HG02840 (cell line): ENCODE measurements around the gene E2F8.

Experiments used
- ATAC-seq: cut with Tn5 transposase; IDR thresholded peaks from one replicate; pipeline ENCODE4 v1.9.1; 2021; ENCODE audit warnings: mild to moderate bottlenecking, moderate library complexity, moderate number of reproducible peaks; ENCODE audit not compliant: unreplicated experiment, low FRiP score

E2F8 gene

DNA sequence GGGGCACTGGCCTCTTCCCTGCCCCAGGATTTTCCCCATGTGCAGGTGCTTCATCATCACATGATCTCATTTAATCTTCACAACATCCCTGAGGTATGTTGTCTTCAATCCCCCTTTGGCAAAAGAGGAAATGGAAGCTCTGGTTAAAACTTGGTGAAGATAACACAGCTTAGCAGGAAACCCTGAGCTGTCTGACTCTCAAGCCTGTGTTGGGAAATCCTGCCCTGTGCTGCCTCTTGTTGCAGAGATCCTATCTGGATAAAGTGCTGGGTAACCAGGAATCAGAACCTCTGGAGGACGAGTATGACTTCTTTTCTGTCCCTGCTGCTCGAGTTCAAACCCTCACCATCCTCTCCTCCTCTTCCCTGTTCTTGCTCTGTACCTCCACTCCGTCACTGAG lies 13.1 kb upstream of the E2F8 start:
- no peak for ATAC-seq

DNA sequence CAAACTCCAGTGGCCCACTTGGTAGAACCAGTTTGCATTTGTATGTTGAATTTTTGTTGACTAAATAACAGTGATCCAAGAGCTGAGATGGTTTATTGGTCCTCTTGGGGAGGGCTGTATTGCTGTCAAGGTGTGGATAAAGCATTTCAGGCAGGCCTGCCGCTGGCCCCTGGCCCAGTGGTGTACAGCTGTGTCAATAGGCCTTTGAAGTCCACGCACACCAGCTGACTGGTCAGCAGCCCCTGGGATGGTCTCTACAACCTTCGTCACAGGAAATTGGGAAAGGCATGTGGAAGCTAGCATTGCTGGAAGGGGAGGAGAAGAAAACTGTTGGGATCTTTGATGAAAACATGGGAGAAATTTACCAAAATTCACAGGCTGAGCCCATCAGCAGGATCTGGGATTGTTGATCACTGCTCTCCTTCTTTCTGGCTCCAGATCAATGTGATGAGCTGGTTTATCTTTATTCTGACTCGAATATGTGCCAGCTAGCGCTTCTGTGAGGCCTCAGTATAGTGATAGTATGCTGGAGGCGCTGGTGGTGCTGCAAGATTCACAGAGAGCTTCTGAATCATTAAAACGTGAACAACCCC lies 12.5 kb upstream of the E2F8 start:
- ATAC-seq = no peak

DNA sequence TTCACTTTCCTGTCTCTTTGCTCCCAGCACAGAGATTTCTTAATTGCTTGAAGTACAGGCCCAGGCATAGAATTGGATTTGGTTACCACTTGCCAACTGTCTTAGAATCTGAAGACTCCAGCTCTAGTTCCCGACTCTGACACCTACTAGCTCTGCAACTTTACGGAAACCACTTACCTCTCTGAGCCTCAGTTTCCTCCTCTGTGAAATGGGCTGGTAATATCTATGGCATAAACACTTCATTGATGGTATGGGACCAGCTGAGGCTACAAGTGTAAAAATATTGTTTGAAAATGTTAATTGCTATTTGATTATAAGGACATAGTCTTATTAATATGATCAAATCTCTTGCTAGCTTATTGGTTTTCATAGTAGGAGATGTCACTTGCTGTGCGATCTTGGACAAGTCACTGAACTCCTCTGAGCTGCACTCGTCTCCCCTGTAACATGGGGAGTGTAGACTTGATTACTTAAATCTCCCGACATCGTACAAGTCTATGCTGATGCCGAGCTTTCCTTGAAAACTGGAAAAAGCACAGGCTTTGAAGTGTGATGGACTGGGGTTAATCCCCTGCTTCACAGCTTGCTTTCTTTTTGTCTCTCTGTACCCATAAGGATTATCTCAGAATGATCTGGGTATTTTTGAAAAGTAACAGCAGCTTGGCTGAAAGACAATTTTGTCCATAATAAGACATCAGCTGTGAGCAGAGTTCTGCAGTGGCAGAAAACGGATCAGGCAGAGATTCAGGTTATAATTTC lies 11.8 kb upstream of the E2F8 start:
- ATAC-seq = no peak

DNA sequence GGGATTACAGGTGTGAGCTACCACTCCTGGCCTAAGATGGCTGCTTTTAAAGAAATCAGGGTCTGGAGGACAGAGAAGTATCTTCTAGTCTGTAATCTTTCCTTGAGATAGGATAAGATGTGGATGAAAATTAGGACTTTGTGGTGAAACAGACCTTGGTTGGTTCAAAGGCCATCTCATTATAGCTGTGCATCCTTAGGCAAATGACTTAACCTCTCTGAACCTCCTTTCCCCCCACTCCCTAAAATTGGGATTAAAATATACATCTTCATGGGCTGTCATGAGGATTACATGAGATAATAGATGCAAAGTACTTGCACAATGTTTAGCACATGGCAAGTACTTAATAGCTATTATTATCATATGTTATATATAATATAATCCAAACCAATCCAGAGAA lies 10.8 kb upstream of the E2F8 start:
- ATAC-seq = no peak

DNA sequence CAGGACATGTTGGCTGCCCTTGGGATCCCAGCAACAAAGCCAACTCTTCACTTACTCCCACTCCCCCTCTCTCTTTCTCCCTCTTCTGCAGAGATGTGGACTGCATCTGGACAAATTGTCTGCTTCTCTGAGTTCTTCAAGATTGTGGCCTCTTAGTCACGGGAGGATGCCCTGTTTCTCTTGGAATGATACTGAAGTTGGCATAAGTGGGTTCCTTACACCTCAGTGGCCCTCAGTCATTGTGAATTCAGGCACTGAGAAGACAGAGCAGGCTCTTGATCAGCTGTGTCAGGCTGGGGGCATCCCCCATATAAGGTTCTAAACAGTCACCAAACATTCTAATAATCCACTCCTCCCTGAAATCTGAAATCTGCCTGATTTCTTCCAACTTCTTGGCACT lies 6.1 kb upstream of the E2F8 start:
- no peak for ATAC-seq

DNA sequence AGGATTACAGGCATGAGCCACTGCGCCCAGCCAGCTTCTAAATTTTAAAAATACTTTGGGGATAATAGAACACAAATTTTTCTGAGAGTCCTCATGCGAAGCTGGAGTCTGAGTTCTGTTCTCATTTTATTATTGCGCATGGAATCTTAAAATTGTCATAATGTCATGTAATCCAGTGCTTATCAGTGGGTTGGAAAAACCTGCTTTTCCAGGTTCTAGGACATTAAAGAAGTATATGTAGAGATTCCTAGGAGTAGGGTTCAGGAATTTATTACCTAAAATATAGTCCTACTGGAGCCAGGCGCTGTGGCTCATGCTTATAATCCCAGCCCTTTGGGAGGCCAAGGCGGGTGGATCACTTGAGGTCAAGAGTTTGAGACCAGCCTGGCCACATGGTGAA lies 4.6 kb upstream of the E2F8 start:
- no peak for ATAC-seq

DNA sequence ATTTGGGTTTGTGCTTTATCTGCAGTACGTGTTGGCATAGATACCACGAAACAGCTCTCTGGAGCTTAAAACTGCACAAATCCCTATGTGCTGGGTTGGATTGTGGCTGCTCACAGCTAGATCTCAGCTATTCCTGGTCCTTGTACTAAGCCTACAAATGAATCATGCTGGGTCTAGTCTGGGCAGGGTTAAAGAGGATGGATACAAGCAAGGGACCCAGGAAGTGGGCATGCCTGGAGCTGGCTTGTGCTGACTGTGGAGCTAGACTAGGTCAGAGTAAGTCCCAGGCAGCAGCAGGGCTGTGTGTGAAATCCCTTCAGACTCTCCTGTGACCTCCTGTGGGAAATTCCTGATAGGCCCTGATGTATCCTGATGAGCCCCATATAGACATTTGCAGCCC lies 3.9 kb upstream of the E2F8 start:
- no peak for ATAC-seq

DNA sequence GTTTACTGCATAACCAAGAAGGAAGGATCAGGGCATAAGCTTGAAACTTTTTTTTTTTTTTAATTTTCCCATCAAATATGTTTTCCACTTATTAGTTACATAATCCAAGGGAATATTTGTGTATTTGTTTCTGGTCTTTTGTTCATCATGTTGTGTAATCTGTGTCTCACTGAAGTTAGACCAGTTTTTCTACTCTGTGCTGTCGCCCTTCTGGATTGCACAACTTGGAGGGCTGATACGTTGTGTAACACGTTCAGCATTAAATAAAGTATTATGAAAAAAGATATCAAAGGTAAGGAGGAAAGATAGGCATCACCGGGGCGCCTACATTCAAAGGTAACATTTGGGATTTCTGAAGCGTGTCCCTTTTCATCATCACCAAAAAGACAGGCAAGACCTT lies 3.3 kb upstream of the E2F8 start:
- ATAC-seq = no peak

DNA sequence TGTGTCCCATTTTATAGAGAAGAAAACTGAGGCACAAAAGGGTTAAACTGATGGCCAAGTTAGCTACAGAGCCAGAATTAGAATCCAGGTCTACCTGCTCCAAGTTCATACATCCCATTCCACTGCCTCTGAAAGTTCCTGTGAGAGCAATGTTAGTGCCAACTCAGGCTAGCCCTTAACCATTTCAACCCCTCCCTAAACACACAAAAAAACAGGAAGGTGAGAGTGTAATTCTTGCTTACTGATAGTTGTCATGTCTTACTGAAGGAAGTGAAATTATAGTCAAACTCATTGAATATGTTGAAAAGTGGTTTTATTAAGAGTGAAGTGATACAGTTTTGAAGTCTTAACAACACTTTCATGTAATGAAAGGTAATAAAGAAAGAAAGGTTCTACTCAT lies 2.9 kb upstream of the E2F8 start:
- no peak for ATAC-seq

DNA sequence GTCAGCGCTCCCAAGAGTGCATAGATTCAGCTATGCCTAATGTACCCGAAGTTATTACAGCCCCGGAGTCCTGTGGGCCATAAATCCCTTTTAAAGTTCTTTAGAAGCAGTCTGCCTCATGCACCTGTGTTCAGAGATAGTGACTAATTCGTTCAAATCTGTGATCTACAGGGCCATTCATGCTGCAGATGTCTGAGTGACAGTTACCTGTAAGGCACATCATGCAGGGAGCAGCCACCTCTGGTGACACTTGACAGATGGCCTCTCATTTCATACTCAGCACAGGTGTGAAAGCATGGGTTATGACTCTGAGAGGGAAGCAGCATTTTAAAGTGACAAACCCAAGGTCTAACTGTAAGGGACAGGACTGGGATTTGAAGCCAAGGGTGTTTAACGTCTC lies 2.4 kb upstream of the E2F8 start:
- no peak for ATAC-seq

DNA sequence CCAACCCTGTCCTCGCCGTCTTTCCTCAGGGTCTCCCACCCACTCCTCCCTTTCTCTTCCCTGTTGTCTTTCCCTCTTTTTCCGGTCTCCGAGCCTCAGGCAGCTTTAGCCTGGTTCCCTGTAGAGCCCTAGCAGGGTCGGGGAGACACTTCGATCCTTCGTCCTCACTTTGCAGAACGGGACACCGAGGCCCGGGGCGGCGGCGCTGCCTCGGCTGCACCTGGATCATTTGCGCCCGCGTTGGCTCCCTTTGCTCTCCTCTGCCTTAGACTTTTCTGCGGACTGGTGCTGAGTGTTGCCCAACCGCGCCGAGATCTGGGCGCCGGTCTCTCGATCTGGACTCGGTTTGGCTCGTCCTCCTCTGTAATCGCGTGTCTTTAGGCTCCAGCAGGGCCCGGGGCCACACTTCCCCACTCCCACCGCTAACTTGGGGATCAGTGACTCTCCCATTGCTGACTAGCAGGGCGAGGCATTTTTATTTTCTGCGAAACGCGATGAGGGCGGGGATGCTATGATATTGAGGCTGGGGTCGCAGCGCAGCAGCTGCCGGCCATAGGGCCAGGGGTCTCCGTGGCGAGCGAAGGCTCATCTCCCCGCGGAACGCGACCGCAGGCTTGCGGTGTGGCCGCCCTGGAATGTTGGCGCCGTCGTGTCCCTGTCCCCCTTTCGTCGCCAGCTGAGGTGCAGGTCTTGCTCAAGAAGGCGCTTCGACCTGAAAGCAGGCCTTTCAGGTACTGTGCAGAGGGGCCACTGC lies 1.6 kb upstream of the E2F8 start:
- ATAC-seq = no peak

DNA sequence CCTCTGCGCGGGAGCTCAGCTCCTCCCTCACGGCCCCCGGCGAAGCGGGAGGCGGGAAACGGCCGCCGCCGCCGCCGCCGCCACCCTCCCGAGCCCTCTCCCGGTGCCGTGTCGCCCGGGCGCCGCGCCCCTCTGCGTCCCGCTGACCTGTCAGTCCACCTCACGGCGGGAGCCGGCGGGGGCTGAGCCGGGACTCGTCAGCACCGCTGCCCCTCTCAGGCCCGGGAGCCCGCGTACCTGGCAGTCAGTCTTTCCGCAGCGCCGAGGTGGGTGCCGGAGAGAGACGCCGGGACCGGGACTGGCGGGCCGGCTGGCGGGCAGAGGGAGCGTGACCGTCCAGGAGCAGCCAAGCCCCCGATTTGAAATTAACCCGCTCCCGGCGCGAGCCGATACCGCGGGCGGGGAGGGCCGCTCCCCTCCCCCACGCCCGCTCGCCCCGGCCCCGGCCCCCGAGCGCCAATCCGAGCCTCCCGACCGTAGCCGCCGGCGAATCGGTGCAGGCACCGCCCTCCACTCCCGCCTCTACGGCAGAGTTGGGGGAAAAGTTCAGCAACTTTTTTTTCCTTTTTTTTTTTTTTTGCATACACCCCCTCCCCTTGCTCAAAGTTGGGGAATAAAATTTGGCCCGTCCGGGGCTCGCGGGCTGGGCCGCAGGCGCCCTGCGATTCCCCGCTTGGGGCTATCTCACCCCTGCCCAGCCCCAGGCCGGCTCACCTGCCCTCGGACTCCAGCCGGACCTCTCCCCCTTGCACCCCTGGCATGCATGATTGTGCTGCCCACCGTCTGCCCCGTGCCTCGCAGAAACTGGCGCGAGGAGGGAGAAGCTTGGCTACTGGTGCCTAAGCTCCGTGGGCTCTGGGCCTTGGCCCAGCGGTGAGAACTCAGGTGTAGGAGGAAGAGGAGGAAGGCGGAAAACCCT lies 774 bp upstream of the E2F8 start:
- peak; percentile 34 for ATAC-seq

DNA sequence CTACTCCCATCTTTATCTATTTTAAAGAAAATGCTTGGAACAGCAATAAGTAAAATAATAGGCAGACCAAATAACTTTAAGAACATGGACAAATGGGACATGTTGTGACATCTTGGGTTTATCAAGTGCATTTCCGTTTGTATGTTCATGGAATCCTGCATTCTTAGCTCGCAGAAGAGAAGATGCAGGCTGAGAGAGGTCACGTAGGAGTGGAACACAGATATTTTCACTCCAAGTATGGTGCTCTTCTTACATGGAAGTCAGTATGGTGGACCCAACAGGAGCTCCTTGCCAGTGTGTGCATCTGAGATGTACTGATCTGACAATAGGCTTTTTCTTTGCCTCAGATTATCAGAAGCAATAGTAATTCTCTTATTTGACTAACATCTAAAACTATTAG lies 1.7 kb downstream of the E2F8 start:
- no peak for ATAC-seq

DNA sequence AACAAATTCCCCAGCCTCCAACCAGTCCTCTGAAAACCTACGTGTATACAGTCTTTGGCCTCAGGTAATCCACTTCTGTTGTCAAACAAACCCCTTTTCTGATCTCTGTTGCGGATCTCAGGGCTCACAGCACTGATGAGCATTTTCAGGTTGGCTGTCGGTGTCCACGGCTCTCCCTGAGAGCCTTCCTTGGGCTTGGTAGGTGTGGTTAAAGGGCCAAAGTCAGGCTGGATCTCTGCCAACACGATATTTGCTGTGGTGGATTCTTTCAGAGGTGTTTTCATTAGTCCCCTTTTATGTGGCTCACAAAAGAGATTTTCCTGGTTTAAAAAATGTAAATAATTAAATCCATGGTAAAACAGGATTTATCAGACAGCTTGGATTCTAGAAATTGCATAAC lies 2.9 kb downstream of the E2F8 start:
- no peak for ATAC-seq

DNA sequence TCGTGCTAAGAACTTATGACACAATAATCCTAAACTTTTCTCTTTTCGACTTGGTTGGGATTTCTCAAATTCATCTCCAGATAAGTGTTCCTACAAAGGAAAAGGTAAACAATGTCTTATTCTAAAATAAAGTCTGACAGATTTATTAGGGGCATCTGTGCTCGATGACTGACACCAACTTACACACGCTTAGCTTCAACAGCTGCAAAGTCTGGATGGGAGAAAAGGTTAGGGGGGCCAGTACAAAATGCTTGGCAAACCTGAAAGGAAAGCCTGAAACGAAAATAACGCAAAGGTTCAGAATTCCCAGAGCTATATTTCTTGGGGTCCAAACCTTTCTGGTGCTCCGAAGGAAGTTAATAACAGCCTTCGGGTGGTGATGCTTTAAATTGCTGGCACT lies 3.4 kb downstream of the E2F8 start:
- ATAC-seq = no peak

DNA sequence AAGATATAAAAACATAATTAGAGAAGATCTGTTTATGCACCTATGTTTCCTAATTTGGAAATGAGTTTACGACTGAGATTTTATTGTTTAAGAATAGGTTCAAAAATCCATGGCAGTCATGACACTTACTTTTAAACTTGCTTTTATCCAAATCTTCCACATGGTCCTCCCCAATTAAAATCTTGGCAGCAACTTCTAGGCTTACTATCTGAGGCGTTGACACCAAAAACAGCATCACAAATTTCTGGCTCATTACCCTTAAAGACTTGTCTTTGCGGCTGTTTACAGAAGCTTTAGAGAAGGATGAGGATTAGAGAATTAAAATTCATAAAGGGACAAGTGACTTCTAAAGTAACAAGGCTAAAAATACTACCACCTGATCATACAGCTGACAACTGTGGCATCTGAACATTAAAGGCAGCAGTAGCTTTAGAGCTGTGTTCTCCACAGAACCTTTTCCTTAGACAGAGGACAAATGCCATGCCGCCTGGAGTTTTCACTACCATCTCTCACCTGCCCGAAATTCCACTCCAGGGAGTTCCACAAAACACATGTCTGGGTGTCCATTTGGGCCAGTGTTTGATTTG lies 6.4 kb downstream of the E2F8 start:
- ATAC-seq = no peak

DNA sequence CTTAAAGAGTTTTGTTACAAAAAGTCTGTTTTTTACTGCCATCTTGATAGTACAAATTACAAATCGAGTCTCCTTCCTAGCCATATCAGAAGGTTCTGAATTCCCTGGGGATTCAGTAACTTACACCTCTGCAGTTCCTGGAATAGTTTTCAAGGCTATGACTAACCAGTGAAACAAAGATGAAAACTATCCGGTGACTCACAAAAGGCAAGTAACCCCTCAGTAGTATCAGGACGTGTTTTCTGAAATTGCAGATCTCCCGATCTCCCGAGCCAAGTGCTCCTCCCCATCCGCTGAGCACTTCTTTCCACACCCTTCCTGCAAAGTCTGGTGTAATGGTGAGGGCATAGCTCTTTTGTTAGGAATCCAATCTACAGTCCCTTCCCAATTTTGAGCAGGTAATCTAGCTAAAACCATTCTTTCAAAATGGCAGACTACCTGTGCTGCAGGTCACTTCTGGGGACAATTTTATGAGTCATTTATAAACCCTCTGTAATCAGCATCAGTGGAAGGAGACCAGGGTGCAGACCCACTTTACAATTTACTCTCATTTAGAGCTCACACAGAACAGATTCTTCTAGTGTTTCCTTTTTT lies 7.7 kb downstream of the E2F8 start:
- no peak for ATAC-seq

DNA sequence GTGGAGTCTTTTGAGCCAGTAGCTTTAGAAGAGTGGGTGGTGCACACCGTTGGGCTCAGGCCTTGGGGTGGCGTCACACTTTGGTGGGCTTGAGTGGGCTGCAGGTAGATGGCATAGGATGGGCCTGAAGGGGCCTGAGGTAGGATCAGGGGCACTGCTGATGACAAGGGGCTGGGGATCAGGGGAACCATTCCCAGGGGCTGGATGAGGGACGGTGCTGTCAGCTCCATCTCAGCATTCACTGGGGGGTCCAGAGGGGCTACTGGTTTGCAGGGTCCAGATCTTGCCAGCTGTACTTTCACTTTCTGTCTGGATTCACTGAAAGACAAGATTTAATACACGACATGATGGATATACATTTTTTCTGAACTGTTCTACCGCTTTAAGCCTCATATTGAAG lies 11.1 kb downstream of the E2F8 start:
- no peak for ATAC-seq

DNA sequence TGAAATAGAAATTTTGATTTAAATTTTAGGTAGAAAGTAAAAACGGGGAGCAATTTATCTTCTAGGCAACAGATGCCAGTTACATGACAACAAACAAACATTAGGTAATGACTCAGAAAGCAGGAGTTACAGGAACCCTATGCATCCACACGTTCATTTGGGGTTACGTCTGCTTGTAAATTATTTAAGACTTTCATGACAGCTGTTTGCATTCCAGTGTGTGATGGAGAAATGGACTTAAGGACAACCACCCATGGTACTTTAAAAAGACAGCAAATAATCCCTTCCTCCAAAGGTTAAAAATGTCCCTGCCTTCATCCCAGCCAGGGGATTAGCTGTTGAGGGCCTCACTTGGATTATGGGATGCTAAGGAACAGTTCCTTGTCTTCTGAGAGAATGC lies 11.8 kb downstream of the E2F8 start:
- ATAC-seq = no peak
